HL-60 (cell line): Measurements from ENCODE around the gene ERCC4.

Experiments used
- DNase-seq, 2 experiments: peaks; one replicate each; pipeline ENCODE4 v3.0.0-alpha.2; 2010 to 2020; ENCODE audit warnings: low read depth in 1 of 2, low spot score in 1 of 2
- H3K27ac ChIP-seq: fragments of 250-450 bp; sonication (Bioruptor Pico); replicated peaks from 2 replicates; pipeline ENCODE4 v1.5.1; 2020; ENCODE audit warnings: mild to moderate bottlenecking, moderate library complexity
- H3K27me3 ChIP-seq: fragments of 250-450 bp; sonication (Bioruptor Pico); 2 replicates; pipeline ENCODE4 v1.5.1; 2021; ENCODE audit warnings: mild to moderate bottlenecking, moderate library complexity; ENCODE audit not compliant: insufficient read depth, poor library complexity, severe bottlenecking
- H3K4me3 ChIP-seq: replicated peaks from 2 replicates; pipeline ENCODE4 v1.5.1; 2011; ENCODE audit warnings: mild to moderate bottlenecking, control low read depth, low read length; ENCODE audit not compliant: insufficient read depth
- CTCF ChIP-seq: IDR thresholded peaks from one replicate; pipeline ENCODE4 v1.5.1; 2011; ENCODE audit warnings: low read length, control low read depth, inconsistent platforms; ENCODE audit not compliant: insufficient read depth
- GABPA ChIP-seq: IDR thresholded peaks from 2 replicates; pipeline ENCODE4 v1.6.1; 2012; ENCODE audit warnings: low read depth
- POLR2AphosphoS5 ChIP-seq: IDR thresholded peaks from 2 replicates; pipeline ENCODE4 v1.6.1; 2012; ENCODE audit warnings: low read depth
- REST ChIP-seq: IDR thresholded peaks from 2 replicates; pipeline ENCODE4 v1.6.1; 2012; ENCODE audit warnings: low read depth; ENCODE audit not compliant: insufficient replicate concordance
- SPI1 ChIP-seq: IDR thresholded peaks from 2 replicates; pipeline ENCODE4 v1.6.1; 2012; ENCODE audit warnings: low read depth, mild to moderate bottlenecking, borderline replicate concordance

The ERCC4 gene

GRCh38 chr16:13906168-13907089, 13.5 kb upstream of the ERCC4 start:
- no peak overlapping the region for H3K27ac ChIP-seq
- no peak overlapping the region for H3K4me3 ChIP-seq
- TF ChIP-seq POLR2AphosphoS5 (no peak), CTCF (no peak), GABPA (no peak), SPI1 (no peak; the same call in 1 of the 2 replicates), REST (no peak)
- peak in 1 of 2 experiments; percentile 35 for DNase-seq
- no peaks in the 10 kb centered on the region for H3K27me3 ChIP-seq

GRCh38 chr16:13907431-13907830, 12.5 kb upstream of the ERCC4 start:
- TF ChIP-seq REST: no peak
- TF ChIP-seq SPI1: no peak
- no peak for TF ChIP-seq CTCF
- no peak for TF ChIP-seq POLR2AphosphoS5
- no peak for TF ChIP-seq GABPA
- DNase-seq: no peak
- Histone ChIP-seq H3K27me3 (no peaks in the 10 kb centered on the region), H3K27ac (no peak overlapping the region), H3K4me3 (no peak overlapping the region)

- Histone ChIP-seq H3K27me3 (no peaks in the 10 kb centered on the region), H3K27ac (no peak overlapping the region), H3K4me3 (no peak overlapping the region)
- TF ChIP-seq CTCF (no peak), REST (no peak), GABPA (no peak), POLR2AphosphoS5 (no peak), SPI1 (no peak)
- no peak for DNase-seq
These were observed 10.9 kb upstream of the ERCC4 start for GRCh38 chr16:13909069-13909468.
